Activated effector memory CD4-positive, alpha-beta T cell treated with anti-CD3 and anti-CD28 coated beads, Interleukin-2, amount 50 U/mL, for 16 hours (primary cell): Measurements from ENCODE around the gene TRMT13.
"Not testable (repeated sequence)": the region's sequence is repeated elsewhere in the genome, so short reads cannot be mapped to it uniquely, and the experiment has no call there.

Source experiments
- DNase-seq: peaks from one replicate; pipeline ENCODE4 v3.0.0-alpha.2; 2020

TRMT13 gene

DNA sequence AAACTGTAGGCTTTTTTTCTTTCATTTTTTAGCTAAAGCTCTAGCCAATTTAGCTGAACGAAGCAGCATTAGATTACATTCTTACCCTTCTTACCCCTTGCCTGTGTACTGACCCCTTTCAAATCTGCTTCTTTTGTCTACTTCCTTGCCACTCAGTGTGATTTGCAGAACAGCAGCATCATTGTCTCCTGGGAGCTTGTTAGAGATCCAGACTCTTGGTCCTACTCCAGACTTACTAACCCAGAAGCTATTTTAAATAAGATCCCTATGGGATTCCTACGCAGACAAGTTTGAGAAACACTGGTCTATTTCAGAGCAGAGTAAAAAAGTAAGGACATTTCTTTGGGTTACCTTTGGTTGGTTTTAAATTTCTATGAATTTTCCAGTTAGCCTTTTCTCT, 31.3 kb downstream of the TRMT13 start:
- no peak for DNase-seq

- DNase-seq: no peak
Measured at GRCh38 chr1:100164702-100165101, 31.7 kb downstream of the TRMT13 start.

DNA sequence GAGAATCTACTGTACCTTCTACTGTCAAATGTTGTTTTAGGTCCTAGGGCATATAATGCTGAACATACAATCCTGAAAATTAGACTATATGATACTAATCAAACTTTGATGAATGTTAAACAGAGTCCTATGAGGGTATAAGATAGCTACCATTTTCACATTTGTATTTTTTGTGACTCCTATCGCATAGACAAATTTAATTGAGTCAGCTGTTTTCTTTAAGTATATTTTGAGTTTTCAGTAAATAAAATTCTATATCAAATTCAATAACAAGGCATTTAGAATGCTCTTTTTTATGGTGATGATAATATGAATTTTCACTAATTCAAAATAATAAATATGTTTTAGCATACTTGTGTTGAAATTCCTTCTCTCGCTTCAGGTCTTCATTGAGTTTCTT, 35.1 kb downstream of the TRMT13 start:
- no peak for DNase-seq

- no peak for DNase-seq
Measured at GRCh38 chr1:100177295-100178041, 44.5 kb downstream of the TRMT13 start.

DNA sequence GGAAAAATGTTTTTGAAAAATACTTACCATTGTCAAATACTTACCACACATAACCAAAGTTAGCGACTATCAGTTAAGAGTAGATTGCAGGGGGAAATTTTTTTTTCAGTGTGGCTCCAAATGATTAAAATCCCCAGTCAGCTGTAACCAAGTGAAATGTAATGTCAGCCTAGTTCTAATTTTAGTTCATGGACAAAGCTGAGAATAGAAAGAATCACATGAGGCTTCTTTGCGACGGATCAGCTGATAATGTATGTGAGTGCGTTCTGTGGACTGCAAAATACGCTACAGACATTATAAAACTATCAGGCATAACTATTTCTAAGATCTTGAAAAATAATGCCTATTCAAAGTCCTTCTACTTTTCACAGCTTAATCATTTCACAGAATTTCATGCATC, 45.1 kb downstream of the TRMT13 start, which contains the start of gene LRRC39:
TSS of gene LRRC39 (minus strand) at position 166 of the 400 bp plus-strand sequence. CDS start 9,740 bp downstream, outside the sequence.
- no peak for DNase-seq

- DNase-seq: no peak
Measured at GRCh38 chr1:100183370-100183769, 50.4 kb downstream of the TRMT13 start.

DNA sequence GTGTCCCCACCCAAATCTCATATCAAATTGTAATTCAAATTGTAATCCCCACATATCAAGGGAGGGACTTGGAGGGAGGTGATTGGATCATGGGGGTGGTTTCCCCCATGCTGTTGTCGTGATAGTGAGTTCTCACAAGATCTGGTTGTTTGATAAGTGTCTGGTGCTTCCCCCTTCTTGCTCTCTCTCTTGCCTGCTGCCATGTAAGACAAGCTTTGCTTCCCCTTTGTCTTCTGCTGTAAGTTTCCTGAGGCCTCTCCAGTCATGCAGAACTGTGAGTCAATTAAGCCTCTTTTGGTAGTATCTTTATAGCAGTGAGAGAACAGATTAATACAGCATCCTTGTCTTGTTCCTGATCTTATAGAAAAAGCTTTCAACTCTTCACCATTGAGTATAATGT, 51.6 kb downstream of the TRMT13 start:
- DNase-seq: no peak

DNA sequence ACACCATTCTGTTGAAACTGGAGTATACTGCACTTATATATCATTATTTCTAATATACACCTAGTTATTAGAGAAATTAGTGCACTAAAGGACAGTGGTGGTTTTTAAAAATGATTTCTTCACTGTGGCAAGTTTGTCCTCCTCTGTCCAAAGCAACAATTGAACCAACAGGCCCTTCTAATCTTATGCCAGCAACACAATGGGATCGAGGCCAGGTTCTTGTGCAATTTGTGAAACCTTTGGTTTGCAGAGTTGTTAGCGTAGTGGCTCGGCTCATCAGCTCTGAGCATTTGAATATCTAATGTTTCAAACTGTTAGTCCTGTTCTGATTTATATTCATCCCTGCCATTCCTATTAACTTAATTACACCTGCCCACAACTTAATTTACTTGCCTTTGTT, 54.9 kb downstream of the TRMT13 start:
- DNase-seq: no peak

- no peak for DNase-seq
Measured at GRCh38 chr1:100188617-100189016, 55.7 kb downstream of the TRMT13 start.

GRCh38 chr1:100198596-100198995, 65.6 kb downstream of the TRMT13 start:
- no peak for DNase-seq

GRCh38 chr1:100200060-100200459, 67.1 kb downstream of the TRMT13 start:
- not testable (repeated sequence) for DNase-seq
